NOMO-1 (cell line): ENCODE data around the gene SLC16A10.
"Not testable (repeated sequence)": the region's sequence is repeated elsewhere in the genome, so short reads cannot be mapped to it uniquely, and the experiment has no call there.

Source experiments
- DNase-seq, 2 experiments: peaks; one replicate each; lab custom pipeline; 2025; ENCODE audit not compliant: unreplicated experiment in 2 of 2; lab: John Stamatoyannopoulos, UW

Gene SLC16A10

DNA sequence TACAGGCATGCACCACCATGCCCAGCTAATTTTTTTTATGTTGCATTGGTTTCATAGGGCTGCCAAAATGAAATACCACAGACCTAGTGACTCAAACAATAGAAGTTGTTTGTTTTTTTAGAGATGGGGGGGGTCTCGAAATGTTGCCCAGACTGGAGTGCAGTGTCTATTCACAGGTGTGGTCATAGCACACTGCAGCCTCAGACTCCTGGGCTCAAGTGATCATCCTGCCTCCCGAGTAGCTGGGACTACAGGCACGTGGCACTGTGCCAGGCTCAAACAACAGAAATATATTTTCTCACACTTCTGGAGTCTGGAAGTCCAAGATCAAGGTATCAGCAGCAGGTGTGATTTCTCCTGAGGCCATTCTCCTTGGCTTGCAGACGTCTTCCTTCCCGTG lies 6.6 kb upstream of the SLC16A10 start:
- DNase-seq: no peak

DNA sequence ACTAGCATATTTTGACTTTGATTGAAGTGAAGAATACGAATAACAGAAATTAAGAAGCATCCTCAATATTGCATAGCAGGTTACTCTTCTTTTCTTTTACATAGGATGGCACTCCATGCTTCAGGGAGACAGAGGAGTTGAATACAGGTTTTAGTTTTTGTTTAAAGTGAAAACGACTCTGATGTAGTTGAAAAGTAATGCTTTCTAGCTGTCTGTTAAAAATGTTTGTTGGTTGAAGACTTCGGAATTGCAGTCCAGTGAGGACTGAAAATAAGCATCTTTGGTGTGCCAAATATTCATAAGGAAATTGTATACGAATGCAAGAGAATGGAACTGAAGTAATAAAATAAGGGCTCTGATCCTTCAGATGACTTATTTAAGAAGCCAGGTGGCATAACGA lies 618 bp upstream of the SLC16A10 start:
- no peak for DNase-seq

DNA sequence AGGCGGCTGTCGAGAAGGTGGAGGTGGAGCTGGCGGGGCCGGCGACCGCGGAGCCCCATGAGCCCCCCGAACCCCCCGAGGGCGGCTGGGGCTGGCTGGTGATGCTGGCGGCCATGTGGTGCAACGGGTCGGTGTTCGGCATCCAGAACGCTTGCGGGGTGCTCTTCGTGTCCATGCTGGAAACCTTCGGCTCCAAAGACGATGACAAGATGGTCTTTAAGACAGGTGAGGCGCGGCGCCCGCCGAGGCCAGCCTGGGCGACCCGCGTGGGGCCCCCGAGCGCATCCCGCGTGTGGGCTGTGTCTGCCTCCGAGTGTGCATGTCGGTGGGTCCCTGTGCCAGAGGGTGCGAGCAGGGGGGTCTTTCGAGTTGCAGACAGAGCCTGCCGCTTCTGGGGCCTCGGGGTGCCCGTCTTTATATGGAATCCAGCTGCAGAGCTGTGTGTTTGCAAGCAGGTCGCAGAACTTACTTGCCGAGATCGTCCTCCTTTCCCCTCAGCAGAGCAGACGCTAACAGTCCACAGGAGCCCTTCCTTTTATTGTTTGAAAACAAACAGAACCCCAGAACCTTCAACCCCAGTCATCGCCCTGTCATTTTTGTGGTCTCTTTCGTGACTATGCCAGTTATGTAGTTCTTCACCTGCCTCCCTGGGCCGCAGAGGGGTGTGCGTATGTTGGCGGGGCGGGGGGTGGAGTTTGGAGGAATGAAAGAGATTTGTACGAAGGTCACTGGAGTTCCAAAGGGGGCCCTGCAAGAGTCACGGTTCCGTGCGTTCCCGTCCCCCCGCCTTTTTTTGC lies 766 bp downstream of the SLC16A10 start:
- DNase-seq: peak in 1 of 2 experiments; percentile 8

DNA sequence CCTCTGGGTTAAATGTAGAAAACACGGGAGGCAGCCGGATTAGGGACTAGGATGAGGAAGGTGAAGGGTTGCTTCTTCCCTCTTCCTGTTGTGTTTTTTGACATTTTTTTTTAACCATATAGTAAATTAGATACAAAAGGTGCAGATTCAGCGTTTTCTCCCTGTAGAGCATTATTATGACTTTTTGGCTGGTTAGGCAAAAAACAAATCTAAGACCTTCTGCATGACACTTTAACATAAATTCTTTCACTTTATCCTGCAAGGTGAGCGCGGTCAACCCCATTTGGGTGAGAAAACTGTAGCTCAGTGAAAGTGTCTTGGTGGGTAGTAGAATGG lies 1.3 kb downstream of the SLC16A10 start:
- DNase-seq: no peak

DNA sequence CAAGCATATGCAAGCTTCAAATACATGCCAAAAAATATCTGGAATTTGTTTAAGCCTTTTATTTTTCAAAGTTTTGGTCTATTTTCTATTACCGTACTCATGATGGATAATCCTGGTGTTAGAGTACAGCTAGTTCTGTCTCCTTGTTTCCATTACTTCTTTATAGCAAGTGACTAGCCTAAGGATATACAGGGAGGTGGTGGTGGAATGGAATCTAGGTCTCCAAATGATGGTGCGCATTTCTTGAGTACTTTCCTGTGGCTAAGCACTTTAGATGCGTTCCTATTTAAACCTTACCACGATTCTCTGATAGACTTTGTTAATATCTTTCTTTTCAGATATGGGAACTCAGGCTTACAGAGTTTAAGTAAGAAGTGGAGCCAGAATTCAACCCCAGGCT lies 3.5 kb downstream of the SLC16A10 start:
- DNase-seq: no peak

DNA sequence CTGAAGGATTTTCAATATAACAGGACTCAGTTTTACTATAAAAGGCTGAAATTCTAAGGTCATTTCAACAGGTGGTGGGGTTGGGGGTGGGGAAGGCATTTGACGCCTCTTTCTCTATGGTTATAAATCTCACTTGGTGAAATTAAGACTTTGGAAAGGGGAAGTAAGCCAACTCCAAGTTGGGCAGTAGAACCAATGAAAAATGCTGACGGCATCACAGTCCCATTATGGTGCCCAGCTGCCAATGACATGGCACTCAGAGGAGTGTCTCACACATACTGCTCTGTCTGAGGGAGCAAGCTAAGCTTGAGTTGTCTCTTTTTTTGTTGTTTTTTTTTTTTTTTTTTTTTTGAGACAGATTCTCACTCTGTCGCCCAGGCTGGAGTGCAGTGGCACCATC lies 4.7 kb downstream of the SLC16A10 start:
- DNase-seq: peak in 1 of 2 experiments; percentile 20

DNA sequence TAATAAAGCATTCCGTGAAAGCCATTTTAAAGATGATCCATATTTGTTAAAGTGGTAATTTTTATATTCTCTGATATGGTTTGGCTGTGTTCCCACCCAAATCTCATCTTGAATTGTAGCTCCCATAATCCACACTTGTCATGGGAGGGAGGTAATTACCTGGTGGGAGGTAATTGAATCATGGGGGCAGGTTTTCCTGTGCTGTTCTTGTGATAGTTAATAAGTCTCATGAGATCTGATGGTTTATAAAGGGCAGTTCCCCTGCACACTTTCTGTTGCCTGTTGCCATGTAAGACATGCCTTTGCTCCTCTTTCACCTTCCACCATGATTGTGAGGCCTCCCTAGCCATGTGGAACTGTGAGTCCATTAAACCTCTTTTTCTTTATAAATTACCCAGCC lies 8.2 kb downstream of the SLC16A10 start:
- DNase-seq: not testable (repeated sequence)

DNA sequence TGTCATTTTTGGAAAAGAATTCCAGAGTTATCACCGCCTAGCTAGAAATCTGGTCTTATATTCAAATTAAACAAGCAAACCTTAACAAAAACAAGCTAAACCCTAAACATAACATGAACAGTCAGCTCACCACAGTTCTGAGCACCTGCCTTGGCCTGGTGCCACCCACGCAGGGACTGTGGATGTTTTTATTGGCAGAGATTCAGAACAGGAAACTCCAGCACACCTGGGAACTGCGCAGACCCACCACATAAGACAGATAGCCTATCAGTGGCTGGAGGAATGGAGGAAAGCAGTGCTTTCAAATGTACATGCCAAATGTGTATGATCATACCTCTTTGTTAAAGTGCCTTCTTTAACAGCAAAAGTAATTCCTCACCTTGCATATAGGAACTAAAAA lies 8.9 kb downstream of the SLC16A10 start:
- no peak for DNase-seq

DNA sequence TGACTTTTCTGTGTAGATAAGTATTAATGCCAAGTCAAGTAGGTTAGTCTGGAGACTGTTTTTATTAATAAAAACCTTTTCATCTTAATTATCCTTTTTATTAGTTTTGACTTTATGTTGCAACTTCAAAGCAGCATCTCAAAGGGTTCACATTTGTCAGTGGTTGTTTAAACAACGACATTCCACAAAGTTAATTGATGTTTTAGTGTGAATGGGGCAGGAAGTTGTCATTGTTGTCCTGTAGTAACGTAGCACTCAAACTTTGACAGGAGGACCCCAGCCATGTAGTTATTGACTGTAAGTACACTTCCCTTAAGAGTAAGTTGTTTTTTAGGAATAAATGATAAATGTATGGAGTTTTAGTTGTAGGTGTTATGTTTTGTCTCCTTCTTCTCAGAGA lies 11.3 kb downstream of the SLC16A10 start:
- no peak for DNase-seq

DNA sequence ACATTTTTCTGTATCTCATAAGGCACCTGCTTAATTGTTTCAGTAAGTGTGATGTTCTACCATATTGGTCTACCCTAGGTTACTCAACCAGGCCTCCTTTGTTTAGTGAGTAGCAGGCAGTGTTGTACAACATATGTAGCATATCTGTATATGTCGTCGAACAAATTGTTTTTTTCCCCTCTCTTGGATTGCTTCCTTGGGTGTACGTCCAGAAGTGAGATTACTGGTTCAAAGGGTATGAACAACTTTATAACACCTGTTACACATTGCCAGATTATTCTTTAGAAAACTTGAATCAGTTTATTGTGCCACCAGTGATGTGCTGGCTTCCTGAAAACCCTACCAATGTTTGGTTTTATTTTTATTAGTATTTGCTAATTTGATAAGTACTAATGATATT lies 14.7 kb downstream of the SLC16A10 start:
- no peak for DNase-seq

DNA sequence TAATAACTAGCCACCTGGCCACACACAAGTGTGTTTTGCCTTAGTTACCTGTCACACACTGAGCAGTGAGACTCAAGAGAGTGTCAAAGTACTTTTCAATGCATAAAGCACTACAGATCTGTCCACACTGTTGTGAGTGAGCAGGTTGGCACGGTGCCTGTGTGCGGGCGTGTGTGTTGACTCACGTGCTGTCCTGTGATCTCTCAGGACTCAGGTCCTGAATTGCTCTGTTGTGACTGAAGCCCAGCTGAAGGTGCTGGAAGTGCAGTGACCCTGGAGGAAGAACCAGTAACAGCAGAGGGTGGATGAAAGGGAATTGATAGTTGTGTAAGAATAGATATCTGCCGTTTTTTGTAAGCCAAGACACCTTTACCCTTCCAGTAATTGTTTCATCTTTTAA lies 18.3 kb downstream of the SLC16A10 start:
- no peak for DNase-seq

DNA sequence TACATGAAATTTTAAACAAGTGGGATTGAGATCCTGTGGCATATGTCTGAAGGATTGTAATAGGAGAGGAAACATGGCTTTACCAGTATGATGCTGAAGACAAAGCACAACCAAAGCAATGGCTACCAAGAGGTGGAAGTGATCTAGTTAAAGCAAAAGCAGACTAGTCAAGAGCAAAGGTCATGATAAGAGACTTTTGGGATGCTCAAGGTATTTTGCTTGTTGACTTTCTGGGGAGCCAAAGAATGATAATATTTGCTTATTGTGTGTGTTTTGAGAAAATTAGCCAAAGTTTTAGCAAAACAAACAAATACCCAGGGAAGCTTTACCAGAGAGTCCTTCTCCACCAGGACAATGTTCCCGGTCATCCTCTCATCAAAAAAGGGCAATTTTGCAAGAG lies 20.3 kb downstream of the SLC16A10 start:
- DNase-seq: no peak

DNA sequence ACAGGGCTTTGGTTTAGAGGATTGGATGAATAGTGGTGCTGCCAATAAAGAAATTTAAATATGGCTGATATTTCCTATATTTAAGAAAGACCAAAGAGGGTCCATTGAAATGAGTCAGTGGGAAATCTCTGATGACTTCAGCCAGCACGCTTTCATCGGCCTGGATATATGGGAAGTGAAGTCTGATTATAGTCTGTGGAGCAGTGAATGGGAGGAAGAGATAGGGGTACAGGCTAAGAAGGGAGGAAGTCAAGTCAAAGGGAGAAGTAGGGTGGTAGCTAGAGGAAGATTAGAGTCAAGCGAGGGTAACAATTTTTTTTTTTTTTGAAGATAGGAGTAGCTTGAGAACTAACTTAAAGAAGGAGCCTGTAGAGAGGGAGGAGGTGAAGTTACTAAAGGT lies 22.7 kb downstream of the SLC16A10 start:
- no peak for DNase-seq

DNA sequence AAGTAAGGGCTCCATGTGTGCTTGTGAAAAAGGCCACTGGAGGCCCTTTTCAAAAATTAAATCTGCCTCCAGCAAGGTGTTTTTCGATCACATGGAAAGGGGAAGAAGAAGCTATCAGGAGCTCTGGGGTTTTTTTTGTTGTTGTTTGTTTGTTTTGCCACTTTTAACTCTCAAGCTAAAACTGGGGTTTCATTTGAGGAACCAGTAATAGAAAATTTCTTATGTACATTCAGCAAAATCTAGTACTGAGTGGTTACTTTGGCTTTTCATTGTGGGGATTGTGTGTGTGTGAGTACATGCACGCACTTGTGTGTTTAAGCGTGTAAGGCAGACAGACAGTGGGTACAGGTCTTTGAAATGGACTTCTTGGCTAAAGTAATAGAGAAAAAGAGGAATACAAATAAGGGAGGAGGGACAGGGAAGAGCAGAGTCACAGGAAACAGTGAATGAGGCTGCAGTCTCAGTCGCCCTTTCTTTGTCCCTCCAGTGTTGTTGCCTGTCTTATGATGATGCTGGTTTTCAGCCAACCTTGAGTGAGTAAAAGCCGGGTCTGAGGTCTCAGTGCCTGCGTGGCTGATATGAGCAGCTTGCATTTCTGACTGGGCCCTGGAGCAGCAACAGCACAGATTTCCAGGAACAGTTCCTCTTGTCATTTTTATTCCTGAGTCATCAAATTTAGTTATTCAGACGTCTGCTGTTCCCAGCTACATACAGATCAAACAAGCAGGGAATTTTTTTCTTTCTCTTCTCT lies 26.2 kb downstream of the SLC16A10 start:
- no peak for DNase-seq

DNA sequence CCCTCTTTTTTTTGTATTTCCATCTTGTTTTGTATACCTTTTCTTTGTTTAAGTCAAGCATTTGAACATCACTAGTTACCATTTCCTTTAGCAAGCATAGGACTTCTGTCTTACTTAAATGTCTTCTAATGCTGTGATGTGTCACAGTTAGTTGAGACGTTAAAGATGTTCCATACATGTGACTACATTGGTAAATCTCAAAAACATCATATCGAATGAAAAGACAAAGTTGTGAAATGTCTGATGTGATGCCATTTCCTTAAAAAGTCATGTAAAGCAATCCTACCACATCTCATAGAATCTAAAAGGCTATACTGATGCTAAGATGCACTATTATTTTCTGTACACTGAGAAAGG lies 26.8 kb downstream of the SLC16A10 start:
- peak in 1 of 2 experiments; percentile 25 for DNase-seq

DNA sequence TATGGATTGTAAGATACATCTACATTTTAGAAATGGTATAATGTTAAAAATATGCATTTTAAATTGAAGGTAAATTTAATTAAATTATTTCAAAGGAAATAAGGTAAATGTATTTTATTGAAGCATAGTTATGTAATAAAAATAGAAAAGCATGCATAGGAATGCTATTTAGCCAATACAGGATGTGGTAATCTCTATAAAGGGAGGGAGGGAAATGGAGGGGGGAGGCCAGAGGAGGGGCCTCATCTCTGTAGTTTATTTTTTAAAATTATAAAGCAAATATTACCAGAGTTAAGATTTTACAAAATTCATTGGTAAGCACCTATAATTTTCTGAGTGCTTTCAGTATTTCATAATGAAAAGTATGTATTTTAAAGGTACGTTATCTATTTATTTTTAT lies 27.2 kb downstream of the SLC16A10 start:
- DNase-seq: no peak

DNA sequence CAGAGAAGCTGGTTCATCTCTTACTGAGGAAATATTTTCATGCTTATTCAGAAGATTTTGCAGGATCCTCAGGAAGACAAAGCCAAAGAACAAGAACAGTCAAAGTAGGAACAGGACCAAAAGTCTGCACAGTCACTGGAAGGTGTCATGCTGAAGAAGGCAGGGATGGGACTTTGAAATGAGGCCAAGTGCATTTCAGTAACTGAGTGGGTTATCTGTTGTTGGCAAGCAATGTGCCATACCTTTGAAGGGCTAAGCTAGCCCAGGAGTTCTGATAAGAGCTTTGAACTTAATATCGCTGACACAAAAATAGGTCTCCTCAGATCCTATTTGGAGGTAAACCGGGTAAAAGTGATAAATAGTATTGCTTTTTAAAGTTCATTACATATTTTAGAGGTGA lies 31.5 kb downstream of the SLC16A10 start:
- DNase-seq: no peak

DNA sequence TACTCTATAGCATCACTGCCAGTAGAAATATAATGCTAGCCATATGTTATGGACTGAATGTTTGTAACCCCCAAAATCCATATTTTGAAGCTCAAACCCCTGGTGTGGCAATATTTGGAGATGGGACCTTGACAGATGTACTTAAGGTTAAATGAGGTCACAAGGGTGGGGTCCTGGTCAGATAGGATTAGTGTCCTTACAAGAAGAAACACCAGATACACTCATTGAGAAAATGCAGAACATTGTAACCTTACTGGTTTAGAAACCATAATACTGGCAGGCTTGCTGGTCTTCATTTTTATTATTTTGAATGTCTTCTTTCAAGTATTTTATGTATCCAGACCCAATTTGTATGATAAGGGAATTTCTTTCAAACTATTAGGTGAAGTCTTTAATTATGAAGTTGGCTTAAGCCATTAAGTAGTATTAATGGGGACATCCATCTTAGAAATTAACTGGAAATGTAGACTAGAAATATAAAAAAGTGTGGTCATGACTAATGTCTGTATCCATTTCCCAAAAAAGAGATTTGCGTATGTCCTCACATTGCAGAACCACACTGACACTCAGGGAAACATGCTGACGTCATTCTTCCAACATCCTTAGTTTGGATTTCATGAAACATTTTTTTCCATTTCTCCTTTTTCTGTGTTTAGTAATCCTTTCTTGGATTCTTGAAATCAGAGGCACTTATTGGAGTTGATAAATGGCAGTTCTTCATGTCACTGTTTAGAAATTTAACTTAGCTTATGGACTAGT lies 32.4 kb downstream of the SLC16A10 start:
- DNase-seq: no peak

DNA sequence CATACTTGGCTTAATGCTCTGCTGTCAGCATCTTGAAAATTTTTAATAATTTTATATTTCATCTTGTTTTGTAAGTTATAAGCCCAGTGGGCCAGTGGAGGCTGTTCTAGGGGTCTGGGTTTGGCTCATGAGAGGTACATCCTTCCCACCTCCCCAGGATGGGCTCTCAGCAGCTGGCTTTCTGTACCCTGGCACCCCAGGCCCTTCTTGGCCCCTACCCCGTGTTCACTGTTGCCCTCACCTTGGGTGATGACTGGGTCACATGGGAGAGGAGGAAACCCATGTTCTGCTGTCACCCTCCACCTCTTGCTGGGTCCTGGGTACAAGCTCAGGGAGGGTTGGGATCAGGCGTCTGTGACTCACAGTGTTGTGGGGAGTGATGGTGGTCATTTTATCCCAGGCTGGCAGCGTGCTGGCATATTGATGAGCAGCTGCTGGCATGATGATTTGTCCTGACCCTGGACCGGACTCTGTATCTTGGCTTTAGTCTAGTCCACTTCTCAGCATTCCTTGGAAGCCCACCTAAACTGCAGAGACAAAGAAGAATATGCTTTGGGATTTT lies 34.6 kb downstream of the SLC16A10 start:
- DNase-seq: no peak

DNA sequence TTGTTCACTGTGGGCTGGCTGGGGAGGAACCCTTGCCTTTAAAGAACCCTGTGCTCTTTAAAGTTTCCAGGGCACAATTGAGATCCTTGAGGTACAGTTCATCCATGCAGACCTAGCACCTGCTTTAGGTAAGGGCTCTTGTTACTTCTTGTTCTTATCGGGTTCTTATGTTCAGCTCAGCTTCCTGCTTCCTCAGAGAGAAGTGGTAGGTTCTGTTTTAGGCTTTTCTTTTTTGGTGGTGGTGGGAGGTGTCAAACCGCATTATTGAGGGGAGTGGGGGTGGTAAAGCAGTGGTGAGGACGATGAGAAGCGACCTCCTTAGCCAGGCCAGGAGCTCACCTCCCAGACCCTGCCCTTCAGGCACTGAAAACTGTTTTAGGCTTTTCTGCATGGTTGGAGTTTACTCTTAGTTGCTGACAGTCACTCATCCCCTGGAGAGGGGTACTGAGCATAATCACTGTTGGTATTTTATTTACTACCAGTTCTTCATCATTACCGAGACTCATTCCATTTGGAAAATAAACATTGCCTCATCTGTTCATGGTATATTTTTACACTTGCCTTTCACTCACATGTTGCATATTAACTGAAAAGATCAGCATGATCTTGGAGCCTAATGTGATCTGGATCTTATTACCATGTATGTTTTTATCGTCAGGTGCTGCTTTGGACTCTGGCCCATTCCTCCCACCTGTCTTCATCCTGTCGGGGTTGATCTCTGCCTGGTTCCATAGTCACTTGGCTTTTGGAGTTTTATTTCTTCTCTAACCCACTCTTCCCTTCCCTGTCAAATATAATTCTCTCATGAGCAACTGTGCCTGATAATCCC lies 35.4 kb downstream of the SLC16A10 start:
- no peak for DNase-seq

DNA sequence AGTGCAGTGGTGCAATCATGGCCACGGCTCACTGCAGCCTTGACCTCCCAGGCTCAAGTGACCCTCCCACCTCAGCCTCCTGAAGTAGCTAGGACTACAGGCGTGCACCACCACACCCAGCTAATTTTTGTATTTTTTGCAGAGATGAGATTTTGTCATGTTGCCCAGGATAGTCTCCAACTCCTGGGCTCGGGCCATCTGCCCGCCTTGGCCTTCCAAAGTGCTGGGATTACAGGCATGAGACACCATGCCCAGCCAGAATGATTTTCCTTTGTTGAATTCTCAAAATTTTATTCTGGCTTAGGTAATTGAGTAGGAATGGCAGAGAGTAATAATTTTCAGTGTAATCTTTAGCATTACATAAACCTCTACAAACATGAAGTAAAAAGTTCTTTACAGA lies 37.1 kb downstream of the SLC16A10 start:
- no peak for DNase-seq
